ENCODE data around the gene AHNAK.

GRCh38 chr11:62464655-62465054 lies 82.0 kb downstream of the AHNAK start:
- TF ChIP-seq, protein P1, sequence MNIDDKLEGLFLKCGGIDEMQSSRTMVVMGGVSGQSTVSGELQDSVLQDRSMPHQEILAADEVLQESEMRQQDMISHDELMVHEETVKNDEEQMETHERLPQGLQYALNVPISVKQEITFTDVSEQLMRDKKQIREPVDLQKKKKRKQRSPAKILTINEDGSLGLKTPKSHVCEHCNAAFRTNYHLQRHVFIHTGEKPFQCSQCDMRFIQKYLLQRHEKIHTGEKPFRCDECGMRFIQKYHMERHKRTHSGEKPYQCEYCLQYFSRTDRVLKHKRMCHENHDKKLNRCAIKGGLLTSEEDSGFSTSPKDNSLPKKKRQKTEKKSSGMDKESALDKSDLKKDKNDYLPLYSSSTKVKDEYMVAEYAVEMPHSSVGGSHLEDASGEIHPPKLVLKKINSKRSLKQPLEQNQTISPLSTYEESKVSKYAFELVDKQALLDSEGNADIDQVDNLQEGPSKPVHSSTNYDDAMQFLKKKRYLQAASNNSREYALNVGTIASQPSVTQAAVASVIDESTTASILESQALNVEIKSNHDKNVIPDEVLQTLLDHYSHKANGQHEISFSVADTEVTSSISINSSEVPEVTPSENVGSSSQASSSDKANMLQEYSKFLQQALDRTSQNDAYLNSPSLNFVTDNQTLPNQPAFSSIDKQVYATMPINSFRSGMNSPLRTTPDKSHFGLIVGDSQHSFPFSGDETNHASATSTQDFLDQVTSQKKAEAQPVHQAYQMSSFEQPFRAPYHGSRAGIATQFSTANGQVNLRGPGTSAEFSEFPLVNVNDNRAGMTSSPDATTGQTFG (tag by site-specific recombination; IDR thresholded peaks at IDR 0.05; ENCODE audit: borderline replicate concordance), result no peak
- TF ChIP-seq ZNF248 (tag by site-specific recombination; IDR thresholded peaks at IDR 0.05) (no peak), ZNF792 (tag by site-specific recombination; IDR thresholded peaks at IDR 0.05) (no peak), ZNF621 (tag by site-specific recombination; IDR thresholded peaks at IDR 0.05) (no peak), ZNF449 (tag by site-specific recombination; IDR thresholded peaks at IDR 0.05) (no peak), ZNF664 (tag by site-specific recombination; IDR thresholded peaks at IDR 0.05) (no peak), YY1 (tag by site-specific recombination; IDR thresholded peaks at IDR 0.05) (no peak), SP2 (tag by site-specific recombination; IDR thresholded peaks at IDR 0.05) (no peak), SP3 (tag by site-specific recombination; IDR thresholded peaks at IDR 0.05) (no peak), ZBTB1 (tag by site-specific recombination; IDR thresholded peaks at IDR 0.05) (no peak)
- TF ChIP-seq, protein P2, sequence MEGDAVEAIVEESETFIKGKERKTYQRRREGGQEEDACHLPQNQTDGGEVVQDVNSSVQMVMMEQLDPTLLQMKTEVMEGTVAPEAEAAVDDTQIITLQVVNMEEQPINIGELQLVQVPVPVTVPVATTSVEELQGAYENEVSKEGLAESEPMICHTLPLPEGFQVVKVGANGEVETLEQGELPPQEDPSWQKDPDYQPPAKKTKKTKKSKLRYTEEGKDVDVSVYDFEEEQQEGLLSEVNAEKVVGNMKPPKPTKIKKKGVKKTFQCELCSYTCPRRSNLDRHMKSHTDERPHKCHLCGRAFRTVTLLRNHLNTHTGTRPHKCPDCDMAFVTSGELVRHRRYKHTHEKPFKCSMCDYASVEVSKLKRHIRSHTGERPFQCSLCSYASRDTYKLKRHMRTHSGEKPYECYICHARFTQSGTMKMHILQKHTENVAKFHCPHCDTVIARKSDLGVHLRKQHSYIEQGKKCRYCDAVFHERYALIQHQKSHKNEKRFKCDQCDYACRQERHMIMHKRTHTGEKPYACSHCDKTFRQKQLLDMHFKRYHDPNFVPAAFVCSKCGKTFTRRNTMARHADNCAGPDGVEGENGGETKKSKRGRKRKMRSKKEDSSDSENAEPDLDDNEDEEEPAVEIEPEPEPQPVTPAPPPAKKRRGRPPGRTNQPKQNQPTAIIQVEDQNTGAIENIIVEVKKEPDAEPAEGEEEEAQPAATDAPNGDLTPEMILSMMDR (tag by site-specific recombination; IDR thresholded peaks at IDR 0.05), result no peak

All from HEK293 (cell line).